ENCODE data around the gene LAMA3.

GRCh38 chr18:23738575-23738974 lies 49.3 kb downstream of the LAMA3 start:
- TF ChIP-seq CTCF (IDR thresholded peaks at IDR 0.05) (no peak), POLR2A (IDR thresholded peaks at IDR 0.05) (no peak)
